ENCODE measurements around the gene ESRRA.

Gene ESRRA

DNA sequence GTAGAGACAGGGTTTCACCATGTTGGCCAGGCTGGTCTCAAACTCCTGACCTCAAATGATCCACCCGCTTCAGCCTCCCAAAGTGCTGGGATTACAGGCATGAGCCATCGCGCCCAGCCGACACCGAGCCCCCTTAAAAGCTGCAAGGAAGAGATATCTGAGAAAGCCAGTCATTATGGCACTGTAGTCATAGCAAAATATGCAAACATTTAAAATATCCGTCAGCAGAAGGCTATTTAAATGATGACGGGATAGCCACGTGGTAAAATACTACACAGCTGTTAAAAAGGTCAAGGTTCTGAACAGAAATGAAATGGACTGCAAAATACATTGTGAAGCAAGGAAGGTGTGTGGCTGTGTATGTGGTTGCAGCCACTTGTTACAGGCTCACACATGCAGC lies 28.2 kb downstream of the ESRRA start:
- no peak for DNase-seq

DNA sequence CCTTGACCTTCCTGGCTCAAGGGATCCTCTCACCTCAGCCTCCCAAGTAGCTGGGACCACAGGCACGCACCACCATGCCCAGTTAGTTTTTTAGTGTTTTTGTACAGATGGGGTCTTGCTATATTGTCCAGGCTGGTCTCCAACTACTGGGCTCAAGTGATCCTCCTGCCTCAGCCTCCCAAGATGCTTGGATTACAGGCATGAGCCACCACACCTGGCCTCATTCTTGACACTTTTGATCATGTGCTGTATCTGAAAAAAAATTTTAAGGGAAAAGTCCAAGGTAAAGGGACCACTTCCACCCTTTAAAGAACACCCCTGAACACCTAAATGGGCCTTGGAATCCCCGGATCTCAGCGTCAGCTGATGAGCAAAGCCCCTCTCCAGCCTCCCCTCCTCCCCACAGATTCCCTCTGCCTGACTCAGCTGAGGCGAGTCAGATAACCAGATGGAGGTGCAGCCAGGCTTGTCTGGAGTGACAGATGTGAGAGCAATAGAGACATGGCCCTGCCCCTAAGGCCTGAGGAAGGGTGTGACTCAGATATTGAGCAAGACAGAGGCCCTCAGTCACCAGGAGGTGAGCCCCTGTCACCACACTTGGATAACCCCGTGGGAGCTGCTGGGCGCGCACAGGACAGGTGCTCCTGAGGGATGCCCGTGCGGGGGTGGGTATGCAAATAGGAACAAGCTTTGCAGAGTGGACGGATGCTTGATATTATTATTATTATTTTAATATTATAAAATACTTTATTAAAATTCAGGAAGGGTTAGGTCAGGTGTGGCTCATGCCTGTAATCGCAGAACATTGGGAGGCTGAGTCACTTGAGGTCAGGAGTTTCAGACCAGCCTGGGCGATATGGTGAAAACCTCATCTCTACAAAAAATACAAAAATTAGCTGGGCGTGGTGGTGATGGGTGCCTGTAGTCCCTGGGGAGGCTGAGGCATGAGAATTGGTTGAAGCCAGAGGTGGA lies 29.7 kb downstream of the ESRRA start:
- DNase-seq: peak; percentile 81 to 82

DNA sequence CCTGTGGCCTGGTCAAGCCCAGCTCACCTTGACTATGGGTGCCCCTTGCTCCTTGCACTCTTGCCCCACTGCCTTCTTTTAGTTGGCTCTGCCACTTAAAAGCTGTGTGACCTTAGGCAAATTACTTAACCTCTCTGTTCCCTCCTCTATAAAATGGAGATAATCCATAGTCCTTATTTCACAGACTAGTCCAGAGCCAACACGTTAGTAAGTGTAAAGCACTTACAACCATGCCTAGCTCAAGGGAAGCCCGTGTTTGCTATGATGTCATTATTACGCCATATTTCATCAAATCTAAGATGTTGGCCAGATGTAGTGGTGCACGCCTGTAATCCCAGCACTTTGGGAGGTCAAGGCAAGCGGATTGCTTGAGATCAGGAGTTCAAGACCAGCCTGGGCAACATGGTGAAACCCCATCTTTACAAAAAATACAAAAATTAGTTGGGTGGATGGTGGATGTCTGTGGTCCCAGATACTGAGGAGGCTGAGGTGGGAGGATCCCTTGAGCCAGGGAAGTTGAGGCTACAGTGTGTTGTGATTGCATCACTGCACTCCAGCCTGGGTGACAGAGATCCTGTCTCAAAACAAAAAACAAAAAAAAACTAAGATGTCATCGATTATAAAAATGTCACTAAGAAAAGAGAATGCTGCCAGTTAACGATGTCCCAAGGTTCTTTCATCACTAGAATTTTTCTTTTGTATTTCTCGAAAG lies 32.4 kb downstream of the ESRRA start:
- DNase-seq: no peak

DNA sequence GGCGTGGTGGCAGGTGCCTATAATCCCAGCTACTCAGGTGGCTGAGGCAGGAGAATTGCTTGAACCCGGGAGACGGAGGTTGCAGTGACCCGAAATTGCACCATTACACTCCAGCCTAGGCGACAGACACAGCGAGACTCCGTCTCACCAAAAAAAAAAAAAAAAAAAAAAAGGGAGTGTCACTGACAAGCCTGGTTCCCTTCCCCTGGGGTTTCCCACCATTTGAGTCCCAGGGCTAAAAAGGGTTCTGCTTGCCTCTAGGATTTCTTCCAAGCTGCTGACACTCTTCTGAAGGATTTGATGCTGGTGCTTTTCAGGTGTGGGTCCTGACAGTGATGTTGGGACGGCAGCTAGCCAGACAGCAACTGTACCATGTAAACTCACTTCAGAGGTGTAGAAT lies 33.4 kb downstream of the ESRRA start:
- DNase-seq: no peak

DNA sequence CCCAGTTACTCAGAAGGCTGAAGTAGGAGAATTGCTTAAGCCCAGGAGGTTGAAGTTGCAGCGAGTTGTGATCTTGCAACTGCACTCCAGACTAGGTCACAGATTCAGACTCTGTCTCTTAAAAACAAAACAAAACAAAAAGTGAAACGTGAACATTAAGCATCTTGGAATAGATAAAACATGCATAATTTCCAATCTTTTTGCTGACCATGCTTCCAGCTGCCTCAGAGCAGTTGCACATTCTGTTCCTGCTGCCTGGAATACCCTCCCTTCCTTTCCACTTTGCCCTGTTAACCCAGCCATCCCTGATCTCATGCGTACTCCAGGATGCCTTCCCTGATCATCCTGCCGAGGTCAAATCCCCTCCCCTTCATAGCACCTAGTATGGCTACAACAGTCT lies 34.0 kb downstream of the ESRRA start:
- DNase-seq: no peak

DNA sequence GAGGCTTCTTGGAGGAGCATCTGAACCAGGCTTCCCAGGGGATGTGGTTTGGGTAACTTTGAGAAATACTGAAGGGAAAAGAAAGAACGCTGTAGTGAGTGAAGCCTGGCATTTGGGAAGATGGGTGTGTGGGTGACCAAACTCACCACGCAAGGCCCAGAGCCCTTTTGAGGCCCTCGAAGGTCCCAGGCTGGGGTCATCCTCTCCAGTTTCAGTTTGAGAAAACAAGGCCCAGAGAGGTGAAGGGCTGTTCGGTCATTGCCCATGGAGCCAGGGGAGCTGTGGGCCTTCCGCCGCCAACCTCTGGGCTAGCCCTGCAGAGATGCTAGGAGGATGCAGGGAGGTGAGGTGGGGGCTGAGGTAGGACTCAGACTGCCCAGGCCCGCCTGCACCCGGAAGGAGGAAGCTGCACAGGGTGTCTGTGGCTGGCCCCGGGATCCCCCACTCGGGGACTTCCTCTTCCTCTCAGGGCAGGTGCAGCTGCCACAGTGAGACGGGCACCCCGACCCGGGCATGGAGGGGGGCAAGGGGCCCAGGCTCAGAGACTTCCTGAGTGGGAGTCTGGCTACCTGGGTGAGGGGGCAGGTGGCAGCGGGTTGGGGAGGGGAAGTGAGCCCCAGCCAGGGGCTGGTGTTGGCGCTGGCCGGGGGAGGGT lies 34.6 kb downstream of the ESRRA start, which contains the start of gene CCDC88B:
Gene CCDC88B (plus strand): TSS at position 451 of the 655 bp plus-strand sequence. CDS start 63 bp downstream, at position 514.
- DNase-seq: no peak

DNA sequence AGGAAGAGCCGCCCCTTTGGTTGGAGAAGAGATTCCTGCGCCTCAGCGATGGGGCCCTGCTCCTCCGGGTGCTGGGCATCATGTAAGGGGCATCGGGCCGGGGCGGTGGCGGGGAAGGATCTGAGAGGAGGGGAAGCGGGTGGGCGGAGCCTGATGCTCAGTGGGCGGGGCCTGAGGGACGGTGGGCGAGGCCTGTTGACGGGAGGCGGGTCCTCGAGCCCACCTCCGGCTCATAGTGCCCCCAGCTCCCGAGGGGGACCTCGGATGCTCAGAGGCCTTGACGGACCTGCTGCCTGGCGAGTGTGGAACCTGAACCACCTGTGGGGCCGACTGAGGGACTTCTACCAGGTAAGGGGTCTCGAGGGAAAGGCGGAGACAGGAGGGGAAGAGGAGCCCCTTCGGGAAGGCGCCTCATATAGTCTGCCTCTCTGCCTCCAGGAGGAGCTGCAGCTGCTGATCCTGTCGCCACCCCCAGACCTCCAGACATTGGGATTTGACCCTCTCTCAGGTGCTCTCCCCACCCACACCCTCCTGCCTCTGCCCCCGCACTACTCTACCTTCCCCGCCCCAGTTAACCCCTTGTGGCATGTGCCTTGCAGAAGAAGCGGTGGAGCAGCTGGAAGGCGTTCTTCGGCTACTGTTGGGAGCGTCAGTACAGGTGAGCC lies 35.5 kb downstream of the ESRRA start:
- DNase-seq: no peak

DNA sequence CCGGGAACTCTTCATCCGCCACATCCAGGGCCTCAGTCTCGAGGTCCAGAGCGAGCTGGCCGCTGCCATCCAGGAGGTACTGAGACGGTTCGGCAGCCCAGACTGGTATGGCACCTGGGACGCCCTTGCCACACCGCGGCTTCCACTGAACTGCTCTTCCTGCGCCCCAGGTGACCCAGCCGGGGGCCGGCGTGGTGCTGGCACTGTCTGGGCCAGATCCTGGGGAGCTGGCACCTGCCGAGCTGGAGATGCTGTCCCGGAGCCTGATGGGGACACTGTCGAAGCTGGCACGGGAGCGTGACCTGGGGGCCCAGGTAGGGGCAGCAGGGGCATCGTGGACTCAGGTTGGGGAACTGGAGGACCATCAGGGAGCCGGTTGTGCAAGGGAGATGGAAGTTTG lies 36.1 kb downstream of the ESRRA start:
- DNase-seq: no peak

DNA sequence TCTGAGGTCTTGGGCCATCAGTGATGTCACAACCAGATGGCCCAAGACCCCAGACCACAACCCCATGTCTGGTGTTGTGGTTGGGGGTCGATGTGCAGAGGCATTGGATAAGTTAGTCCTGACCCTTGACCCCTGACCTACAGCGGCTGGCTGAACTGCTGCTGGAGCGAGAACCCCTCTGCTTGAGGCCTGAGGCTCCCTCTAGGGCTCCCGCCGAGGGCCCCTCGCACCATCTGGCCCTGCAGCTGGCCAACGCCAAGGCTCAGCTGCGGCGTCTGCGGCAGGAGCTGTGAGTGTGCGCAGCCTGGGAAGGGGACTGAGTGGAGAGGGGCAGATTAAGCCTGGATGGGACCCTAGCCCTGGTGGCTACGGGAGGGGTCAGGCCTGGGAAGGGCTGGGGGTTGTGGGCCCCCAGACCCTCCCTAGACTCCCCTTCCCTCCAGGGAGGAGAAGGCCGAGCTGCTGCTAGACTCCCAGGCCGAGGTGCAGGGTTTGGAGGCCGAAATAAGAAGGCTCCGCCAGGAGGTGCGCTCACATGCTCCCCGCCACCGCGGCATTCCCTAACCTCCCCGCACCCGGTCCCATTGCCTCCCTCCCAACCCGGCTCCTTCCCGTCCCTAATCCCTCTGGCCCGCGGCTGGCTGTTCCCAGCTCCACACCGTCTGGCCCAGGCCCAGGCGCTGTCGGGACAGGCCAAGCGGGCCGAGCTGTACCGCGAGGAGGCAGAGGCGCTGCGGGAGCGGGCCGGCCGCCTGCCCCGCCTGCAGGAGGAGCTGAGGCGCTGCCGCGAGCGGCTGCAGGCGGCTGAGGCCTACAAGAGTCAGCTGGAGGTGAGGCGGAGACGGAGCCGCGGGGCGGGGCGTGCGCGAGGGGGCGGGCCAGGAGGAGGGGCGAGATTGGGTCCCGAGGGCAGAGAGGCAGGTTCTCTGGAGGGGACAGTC lies 36.8 kb downstream of the ESRRA start:
- peak; percentile 73 to 84 for DNase-seq

DNA sequence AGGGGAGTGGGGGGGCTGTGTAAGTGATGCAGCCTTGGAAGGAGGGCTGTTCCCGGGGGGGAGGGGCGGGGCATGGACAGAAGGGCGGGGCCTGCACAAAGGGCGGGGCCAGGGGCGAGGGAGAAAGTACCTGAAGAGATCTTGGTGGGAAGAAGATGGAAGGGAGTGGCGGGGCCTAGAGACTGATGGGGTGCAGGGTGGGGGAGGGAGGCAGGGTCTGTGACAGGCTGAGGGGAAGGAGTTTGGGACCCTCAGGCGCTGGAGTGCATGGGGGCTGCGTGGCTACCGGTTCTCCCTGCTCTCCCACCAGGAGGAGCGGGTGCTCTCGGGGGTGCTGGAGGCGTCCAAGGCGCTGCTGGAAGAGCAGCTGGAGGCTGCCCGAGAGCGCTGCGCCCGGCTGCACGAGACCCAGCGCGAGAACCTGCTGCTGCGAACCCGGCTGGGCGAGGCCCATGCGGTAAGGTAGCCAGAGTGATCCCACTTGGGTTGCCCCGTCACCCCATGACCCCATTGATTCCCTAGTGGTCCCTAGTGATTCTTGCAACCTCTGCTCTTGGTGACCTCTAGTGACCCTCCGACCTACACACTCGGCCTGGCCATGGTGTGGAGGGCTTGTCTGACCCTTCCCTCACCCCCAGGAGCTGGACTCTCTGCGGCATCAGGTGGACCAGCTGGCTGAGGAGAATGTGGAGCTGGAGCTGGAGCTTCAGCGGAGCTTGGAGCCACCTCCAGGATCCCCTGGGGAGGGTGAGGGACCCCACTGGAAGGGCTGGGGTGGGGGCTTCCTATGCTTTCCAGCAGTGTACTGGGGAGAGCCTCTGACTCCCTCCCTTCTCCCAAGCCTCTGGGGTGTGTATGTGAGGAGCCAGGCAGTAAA lies 37.8 kb downstream of the ESRRA start:
- DNase-seq: no peak

DNA sequence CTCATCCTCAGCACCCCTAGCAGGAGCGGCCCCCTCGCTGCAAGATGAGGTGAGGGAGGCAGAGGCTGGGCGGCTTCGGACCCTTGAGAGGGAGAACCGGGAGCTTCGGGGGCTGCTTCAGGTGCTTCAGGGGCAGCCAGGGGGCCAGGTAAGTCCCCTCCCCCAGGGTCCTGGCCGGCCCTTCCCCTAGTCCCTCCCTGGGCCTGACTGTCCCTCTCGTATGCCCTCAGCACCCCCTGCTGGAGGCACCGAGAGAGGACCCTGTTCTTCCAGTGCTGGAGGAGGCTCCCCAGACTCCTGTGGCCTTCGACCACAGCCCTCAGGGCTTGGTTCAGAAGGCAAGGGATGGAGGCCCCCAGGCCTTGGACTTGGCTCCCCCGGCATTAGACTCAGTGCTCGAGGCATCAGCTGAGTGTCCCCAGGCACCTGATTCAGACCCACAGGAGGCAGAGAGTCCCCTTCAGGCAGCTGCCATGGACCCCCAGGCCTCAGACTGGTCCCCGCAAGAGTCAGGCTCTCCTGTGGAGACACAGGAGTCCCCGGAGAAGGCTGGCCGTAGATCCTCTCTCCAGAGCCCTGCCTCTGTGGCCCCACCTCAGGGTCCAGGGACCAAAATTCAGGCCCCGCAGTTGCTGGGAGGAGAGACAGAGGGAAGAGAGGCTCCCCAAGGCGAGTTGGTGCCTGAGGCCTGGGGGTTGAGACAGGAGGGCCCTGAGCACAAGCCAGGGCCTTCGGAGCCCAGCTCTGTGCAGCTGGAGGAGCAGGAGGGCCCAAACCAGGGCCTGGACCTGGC lies 38.6 kb downstream of the ESRRA start:
- no peak for DNase-seq

DNA sequence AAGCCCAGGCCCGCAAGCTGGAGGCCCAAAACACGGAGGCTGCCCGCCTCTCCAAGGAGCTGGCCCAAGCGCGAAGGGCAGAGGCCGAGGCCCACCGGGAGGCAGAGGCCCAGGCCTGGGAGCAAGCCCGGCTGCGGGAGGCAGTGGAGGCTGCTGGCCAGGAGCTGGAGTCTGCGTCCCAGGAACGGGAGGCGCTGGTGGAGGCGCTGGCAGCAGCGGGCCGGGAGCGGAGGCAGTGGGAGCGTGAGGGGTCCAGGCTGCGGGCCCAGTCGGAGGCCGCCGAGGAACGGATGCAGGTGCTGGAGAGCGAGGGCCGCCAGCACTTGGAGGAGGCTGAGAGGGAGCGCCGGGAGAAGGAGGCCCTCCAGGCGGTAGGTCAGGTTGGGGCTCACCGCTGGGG lies 39.5 kb downstream of the ESRRA start:
- no peak for DNase-seq

DNA sequence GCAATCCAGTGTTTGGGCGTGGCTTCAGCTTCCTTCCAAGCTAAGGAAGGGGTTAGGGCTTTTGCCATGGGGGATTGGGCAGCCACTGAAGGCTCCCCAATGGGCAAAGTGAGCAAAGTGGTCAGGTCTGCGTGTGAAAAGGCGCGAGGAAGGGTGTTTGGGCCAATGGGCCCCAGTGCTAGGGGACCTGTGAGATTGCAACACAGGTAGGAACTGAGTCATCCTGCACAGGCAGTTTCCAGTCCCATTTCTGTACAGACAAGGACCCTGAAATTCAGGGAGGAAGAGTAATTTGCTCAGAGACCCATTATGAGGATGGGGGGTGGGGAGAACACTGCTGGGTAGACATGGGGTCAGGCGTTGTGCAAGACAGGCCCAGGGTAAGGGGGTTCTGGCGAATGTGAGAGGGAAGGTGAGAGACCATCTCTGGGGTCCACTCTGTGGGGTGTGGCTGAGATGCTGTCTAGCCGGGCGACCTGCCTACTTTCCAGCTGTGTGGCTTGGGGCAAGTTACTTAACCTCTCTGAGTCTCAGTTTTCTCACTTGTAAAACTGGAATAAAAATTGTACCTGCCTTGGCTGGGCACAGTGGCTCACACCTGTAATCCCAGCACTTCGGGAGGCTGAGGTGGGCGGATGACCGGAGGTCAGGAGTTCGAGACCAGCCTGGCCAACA lies 42.0 kb downstream of the ESRRA start:
- no peak for DNase-seq

DNA sequence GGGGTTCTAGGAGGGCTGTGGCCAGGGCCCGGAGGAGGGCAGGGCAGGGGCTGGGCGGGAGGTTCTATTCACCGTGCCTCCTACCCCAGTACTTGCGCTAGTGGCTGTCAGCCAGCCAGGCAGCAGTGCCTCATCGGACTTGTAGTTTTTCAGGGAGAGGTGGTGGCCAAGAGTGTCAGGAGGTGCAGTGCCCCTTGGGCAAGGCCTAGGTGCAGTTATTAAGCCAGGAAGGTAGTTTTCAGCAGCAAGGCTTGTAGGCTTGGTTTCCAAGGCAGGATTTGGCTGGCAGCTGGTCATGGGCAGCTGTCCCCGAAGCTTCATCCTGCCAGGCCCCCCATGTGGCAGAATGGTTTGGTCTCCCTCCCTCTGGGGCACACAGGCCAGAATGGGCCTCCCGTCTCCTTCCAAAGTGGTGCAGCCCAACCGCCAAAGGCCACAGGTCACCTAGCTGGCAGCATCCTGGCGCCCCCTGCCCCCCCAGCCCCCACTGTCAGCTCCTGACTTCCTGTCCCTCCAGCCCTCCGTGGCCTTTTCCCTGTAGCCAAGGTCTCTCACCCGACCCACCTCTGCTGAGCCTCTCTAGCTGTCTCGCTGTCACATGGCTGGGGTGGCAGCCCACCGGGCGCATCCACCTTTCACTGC lies 43.2 kb downstream of the ESRRA start:
- no peak for DNase-seq

DNA sequence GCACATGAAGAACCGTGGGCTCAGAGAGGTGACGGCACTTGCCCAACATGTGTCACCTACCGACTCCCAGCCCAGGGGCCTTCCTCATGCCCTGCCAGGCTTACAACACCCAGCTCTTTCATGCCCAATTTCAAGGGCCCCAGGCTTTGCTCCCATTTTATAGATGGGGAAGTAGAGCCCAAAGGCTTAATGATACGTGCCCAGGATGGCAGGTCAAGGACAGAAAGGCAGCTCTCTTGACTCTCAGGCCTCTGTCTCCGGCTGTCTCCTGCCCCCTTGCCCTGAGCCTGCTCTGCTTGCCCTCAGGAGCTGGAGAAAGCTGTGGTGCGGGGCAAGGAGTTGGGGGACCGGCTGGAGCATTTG lies 43.7 kb downstream of the ESRRA start:
- no peak for DNase-seq

DNA sequence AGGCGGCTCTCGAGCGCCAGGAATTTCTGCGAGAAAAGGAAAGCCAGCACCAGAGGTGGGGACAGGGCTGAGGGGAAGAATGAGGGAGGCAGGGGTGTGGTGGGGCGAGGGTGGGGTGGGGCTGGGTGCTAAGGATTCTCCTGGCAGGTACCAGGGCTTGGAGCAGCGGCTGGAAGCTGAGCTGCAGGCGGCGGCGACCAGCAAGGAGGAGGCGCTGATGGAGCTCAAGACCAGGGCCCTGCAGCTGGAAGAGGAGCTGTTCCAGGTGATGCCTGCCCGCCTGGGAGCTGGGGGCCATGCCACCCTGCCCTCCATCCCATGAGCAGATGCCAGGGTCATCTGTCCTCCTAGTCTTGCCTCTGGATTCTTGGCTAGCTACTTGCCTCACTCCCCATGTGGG lies 44.1 kb downstream of the ESRRA start:
- DNase-seq: no peak

DNA sequence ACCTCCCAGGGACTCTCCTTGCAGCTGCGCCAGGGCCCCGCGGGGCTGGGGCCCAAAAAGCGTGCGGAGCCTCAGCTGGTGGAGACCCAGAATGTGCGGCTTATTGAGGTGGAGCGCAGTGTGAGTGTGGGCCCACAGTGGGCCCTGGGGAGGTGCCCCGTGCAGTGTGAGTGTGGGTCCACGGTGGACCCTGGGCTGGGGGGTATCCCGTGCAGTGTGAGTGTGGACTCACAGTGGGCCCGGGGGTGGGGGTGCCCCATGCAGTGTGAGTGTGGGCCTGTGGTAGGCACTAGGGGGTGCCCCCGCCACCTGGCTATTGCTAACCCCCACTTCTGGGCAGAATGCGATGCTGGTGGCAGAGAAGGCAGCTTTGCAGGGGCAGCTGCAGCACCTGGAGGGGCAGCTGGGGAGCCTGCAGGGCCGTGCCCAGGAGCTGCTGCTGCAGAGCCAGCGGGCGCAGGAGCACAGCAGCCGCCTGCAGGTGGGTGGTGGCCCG lies 45.9 kb downstream of the ESRRA start:
- no peak for DNase-seq
